C4-2B (cell line): Measurements from ENCODE around the gene PTPRN.

Source experiments
- H3K27ac ChIP-seq: fragments of 450-650 bp; 2 replicates; pipeline ENCODE4 v1.5.1; 2017
- CTCF ChIP-seq: fragments of 450-650 bp; conservative IDR thresholded peaks from 2 replicates; pipeline ENCODE4 v1.5.1; 2017; ENCODE audit warnings: mild to moderate bottlenecking
- ZFX ChIP-seq: fragments of 450-650 bp; IDR thresholded peaks from 2 replicates; pipeline ENCODE4 v1.6.1; 2017

Gene PTPRN

GRCh38 chr2:219309278-219309677 is at the start of gene PTPRN:
Gene PTPRN (minus strand): TSS chr2:219309401. CDS start chr2:219309332, 69 bp downstream.
- no peak for TF ChIP-seq ZFX
- TF ChIP-seq CTCF, result no peak
- H3K27ac ChIP-seq, result no peak within 1 kb of the TSS

- TF ChIP-seq ZFX, result no peak
- no peak for TF ChIP-seq CTCF
- no peak overlapping the region for H3K27ac ChIP-seq
Measured at GRCh38 chr2:219358170-219359075, 49.2 kb upstream of the PTPRN start.

DNA sequence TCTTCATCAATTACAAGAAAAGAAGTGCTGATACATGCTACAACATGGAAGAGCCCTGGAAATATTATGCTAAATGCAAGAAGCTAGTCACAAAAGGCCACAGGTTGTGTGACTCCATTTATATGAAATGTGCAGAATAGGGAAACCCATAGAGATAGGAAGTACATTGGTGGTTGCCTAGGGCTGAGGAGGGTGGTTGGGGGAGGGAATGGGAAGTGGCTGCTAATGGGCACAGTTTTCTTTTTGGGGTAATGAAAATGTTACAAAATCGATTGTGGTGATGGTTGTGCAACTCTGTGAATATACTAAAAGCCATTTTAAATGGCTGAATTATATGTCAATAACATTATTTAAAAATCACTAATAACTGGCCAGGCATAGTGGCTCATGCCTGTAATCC is 47.6 kb upstream of the PTPRN start:
- TF ChIP-seq ZFX (no peak), CTCF (no peak)
- no peak overlapping the region for H3K27ac ChIP-seq

- H3K27ac ChIP-seq, result no peak overlapping the region
- TF ChIP-seq ZFX (no peak), CTCF (no peak)
Measured at GRCh38 chr2:219354582-219354981, 45.4 kb upstream of the PTPRN start.

DNA sequence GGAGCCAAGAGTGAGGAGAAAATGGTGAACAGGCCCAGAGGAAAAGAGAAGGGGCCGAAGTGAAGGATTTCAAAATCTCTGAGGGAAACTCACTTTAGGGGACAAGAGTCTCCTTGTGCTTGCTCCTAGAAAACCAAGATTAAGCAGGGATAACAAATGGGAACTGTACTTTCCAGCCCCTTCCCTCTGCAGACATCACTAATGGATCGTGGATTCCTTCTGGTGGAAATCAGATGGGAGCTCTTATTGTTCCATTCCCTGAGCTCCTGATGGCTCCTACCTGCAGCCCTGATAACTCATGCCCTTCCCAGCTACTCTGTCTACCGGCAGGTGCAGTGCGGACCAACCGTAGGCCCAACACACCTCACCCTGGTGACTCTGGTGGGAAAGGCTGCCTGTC is 43.9 kb upstream of the PTPRN start:
- no peak overlapping the region for H3K27ac ChIP-seq

DNA sequence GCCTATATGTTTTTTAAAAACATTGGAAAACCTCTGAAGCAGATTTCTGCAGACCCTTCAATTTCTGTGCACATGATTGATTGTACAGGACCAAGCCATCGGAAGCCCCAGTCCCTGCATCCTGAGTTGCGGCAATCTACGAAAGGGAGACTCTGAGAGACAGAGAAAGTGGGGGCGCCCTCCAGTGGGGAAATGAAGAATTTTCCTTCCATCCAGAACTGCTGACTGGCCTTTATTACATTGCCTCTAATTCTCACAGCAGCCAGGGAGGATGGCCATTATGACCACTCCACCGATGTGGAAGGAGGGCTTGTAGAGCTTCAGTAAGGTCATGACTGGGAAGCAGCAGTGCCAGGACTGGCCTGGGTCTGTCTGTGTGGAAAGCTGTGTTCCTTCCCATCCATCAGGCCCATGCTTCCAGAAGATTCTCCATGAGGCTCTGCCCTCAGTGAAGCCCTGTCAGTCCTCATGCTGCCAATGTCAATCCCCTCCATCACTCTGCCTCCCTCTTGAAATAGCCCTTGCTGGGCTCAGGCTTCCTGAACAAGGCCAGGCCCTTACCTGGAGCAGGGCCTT is 43.3 kb upstream of the PTPRN start:
- no peak for TF ChIP-seq ZFX
- peak; percentile 77 for TF ChIP-seq CTCF

More for the DNA sequence above, 43.9 kb upstream of the PTPRN start:
- no peak for TF ChIP-seq ZFX
- no peak for TF ChIP-seq CTCF

DNA sequence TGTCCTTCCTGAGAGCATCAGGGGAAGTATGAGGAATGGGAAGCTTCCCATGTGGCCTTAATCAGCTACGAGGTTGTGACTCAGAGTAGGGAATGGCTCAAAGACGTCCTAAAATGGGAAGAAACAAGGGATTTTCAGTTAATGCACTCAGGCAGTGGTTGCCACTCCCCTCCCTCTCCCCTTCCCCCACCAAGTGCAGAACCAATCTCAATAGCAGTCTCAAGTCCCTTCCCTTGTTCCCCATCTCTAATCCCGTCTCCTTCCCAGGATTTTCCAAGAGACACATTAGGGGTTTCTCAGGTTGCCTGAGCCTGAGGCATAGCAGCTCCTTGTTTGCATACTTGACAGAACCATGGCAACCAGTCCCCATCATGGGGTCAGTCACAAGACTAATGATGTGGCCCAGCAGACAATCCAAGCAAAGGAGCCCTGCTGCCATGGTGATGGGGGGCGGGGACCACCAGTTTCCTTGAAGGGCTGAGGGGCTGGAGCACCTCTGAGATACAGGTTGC is 41.6 kb upstream of the PTPRN start:
- no peak for TF ChIP-seq CTCF
- no peak for TF ChIP-seq ZFX
- no peak overlapping the region for H3K27ac ChIP-seq

More for the DNA sequence above, 43.3 kb upstream of the PTPRN start:
- H3K27ac ChIP-seq, result no peak overlapping the region
